ENCODE data around the gene NOTUM. TPM values are rescaled to one million over a fixed set of nuclear protein-coding genes. Genes with fewer than 3 reads are reported as not detected.

Gene NOTUM
- total and polyA plus RNA-seq, 2 donors (not counting 3 experiments of a cell fraction or from before 2014, with no cell fraction given), result not detected

- H3K4me2 ChIP-seq (ENCODE audit: insufficient read depth, low read length), result no peak overlapping the region
- intact Hi-C loops (cut with micrococcal nuclease), result no loop called here
- CTCF ChIA-PET, result interaction anchor here (1.0 to 2.3 kb wide), 4 partner anchors 22 to 133 kb away, joined by 3 to 8 read pairs (median 4); no protein-coding TSS in a partner anchor
Measured at GRCh38 chr17:81955058-81955681, 5.8 kb downstream of the NOTUM start.

More at GRCh38 chr17:81955058-81955681, 5.8 kb downstream of the NOTUM start:
- Histone ChIP-seq H3K9ac (replicated peaks; ENCODE audit: extremely low read depth, insufficient read depth, low read length) (no peak overlapping the region), H3K4me1 (ENCODE audit: control insufficient read depth, extremely low read depth, insufficient read depth, low read length) (no peaks in the 10 kb centered on the region), H3K9me3 (replicated peaks; ENCODE audit: control insufficient read depth, insufficient read depth, low read length) (no peaks in the 10 kb centered on the region), H3K4me3 (replicated peaks in 1 of 3; ENCODE audit: insufficient read depth in 1 of 3, low read depth in 1 of 3, low read length in 3 of 3) (no peak overlapping the region), H3K27me3 (ENCODE audit: control insufficient read depth in 2 of 2, insufficient read depth in 2 of 2, low read length in 2 of 2) (peaks cover 10 to 16% of the 10 kb centered on the region in 2 experiments), H3K9me1 (replicated peaks; ENCODE audit: control insufficient read depth, extremely low read depth, insufficient read depth, low read length) (no peaks in the 10 kb centered on the region), H3K79me2 (ENCODE audit: control insufficient read depth, insufficient read depth, low read length) (no peaks in the 10 kb centered on the region), H3K36me3 (ENCODE audit: control insufficient read depth in 2 of 2, extremely low read depth in 1 of 2, insufficient read depth in 2 of 2, low read length in 2 of 2) (no peaks in the 10 kb centered on the region), H3K27ac (ENCODE audit: insufficient read depth, low read depth, low read length) (no peak overlapping the region), H2AFZ (ENCODE audit: low read depth, low read length) (no peak overlapping the region), H4K20me1 (replicated peaks; ENCODE audit: control insufficient read depth, extremely low read depth, insufficient read depth, low read length) (no peaks in the 10 kb centered on the region)
- FAIRE-seq, result no peak
- no peak for TF ChIP-seq GATA2 (IDR thresholded peaks at IDR 0.05; ENCODE audit: insufficient read depth, insufficient read length, low read depth, low read length)
- TF ChIP-seq JUN (IDR thresholded peaks at IDR 0.05; ENCODE audit: borderline replicate concordance, insufficient read depth, insufficient read length, low read depth), result no peak
- TF ChIP-seq CTCF (IDR thresholded peaks at IDR 0.05; ENCODE audit: extremely low read depth in 1 of 2, insufficient read depth in 1 of 2, low read depth in 1 of 2, low read length in 2 of 2), result no peak
- no peak for TF ChIP-seq POLR2AphosphoS5 (IDR thresholded peaks at IDR 0.05; ENCODE audit: insufficient read depth, low read depth, low read length)
- no peak for TF ChIP-seq FOS (IDR thresholded peaks at IDR 0.05; ENCODE audit: borderline replicate concordance, insufficient read depth, low read length)
- TF ChIP-seq MYC (IDR thresholded peaks at IDR 0.05; ENCODE audit: low read depth, low read length), result no peak
- TF ChIP-seq POLR2A (IDR thresholded peaks at IDR 0.05; ENCODE audit: low read depth, low read length), result no peak
- no peak for TF ChIP-seq EZH2 (IDR thresholded peaks at IDR 0.05; ENCODE audit: borderline replicate concordance, low read depth, low read length, severe bottlenecking)
- TF ChIP-seq MAX (IDR thresholded peaks at IDR 0.05; ENCODE audit: insufficient read depth, insufficient read length), result no peak
- dilution Hi-C loops (cut with MboI; ENCODE audit: extremely low pct_ligation_motif_present, low sequenced_read_pairs), result no loop called here
- DNase-seq (ENCODE audit: low read depth, low spot score), result no peak
- no TSS peak for BruUV-seq (replicated peaks)
- POLR2A ChIA-PET, result no interaction called here

Data from endothelial cell of umbilical vein (primary cell).